HepG2 (cell line): ENCODE results near the gene CHCHD6. TPM values are rescaled to one million over a fixed set of nuclear protein-coding genes. Genes with fewer than 3 reads are reported as not detected.

Experiments
- CAMTA2 ChIP-seq: sonication (generic); formaldehyde crosslinking; IDR thresholded peaks from 2 replicates; pipeline ENCODE4 v1.4.0; 2020; ENCODE audit warnings: mild to moderate bottlenecking, missing genetic modification reagents, borderline replicate concordance
- CCAR2 ChIP-seq: fragments of 200-400 bp; formaldehyde crosslinking; optimal IDR thresholded peaks from 2 replicates; pipeline ENCODE3; 2018; ENCODE audit warnings: low read depth, mild to moderate bottlenecking, low read length, moderate library complexity
- FOXK2 ChIP-seq: fragments of 450-650 bp; IDR thresholded peaks from 2 replicates; pipeline ENCODE4 v1.6.1; 2016
- KDM2A ChIP-seq: sonication (generic); formaldehyde crosslinking; IDR thresholded peaks from 2 replicates; pipeline ENCODE4 v1.4.0; 2020; ENCODE audit warnings: low read depth, missing genetic modification reagents, borderline replicate concordance
- SMAD1 ChIP-seq: sonication (generic); formaldehyde crosslinking; IDR thresholded peaks from 2 replicates; pipeline ENCODE4 v1.4.0; 2020; ENCODE audit warnings: missing genetic modification reagents, low read depth, mild to moderate bottlenecking, borderline replicate concordance
- TCF7 ChIP-seq: sonication (generic); IDR thresholded peaks from 2 replicates; pipeline ENCODE4 v1.6.1; 2016; ENCODE audit warnings: antibody characterized with exemption, low read depth
- TOE1 ChIP-seq: sonication (generic); formaldehyde crosslinking; IDR thresholded peaks from 2 replicates; pipeline ENCODE4 v1.4.0; 2020; ENCODE audit warnings: mild to moderate bottlenecking, missing genetic modification reagents
- ZNF143 ChIP-seq: sonication (generic); formaldehyde crosslinking; IDR thresholded peaks from 2 replicates; pipeline ENCODE4 v1.4.0; 2020; ENCODE audit warnings: missing genetic modification reagents
- ZNF615 ChIP-seq: sonication (generic); formaldehyde crosslinking; IDR thresholded peaks from 2 replicates; pipeline ENCODE4 v1.5.0; 2020; ENCODE audit warnings: mild to moderate bottlenecking, missing genetic modification reagents, borderline replicate concordance
- polyA plus RNA-seq, 8 experiments: library from polyadenylated mRNA; depleted of rRNA in 3 of 8; stranded (reverse) in 7 of 8; unstranded in 1 of 8; fragments of >200 nt; fragmentation: Illumina TruSeq in 4 of 8; extraction: Trizol in 4 of 8; gene quantifications; 2 replicates each; pipeline versions ENCODE4 v1.2.1 to v1.2.3, GENCODE V29; 2011 to 2016; ENCODE audit warnings: low read depth in 4 of 8, missing spikeins in 1 of 8, mixed read lengths in 1 of 8; ENCODE audit not compliant: insufficient read depth in 1 of 8
- total RNA-seq, 5 experiments: library from RNA; depleted of rRNA; stranded (reverse); fragments of >200 nt; fragmentation: Illumina TruSeq; extraction: Trizol; gene quantifications; 2 replicates each; pipeline ENCODE4 v1.2.3, GENCODE V29; 2016; ENCODE audit warnings: low read depth in 1 of 5
- TF ChIP-seq, protein P1 (sequence below), 2 experiments: sonication (generic) in 1 of 2; formaldehyde crosslinking in 1 of 2; IDR thresholded peaks; 2 replicates each; pipeline versions ENCODE4 v1.4.0 to v1.6.1; 2018 to 2020; ENCODE audit warnings: missing genetic modification reagents in 2 of 2, borderline replicate concordance in 1 of 2, low read depth in 1 of 2, mild to moderate bottlenecking in 1 of 2, missing biosample characterization in 1 of 2
- TF ChIP-seq, protein P2 (sequence below): fragments of 450-650 bp; IDR thresholded peaks from 2 replicates; pipeline ENCODE4 v1.6.1; 2016
- TF ChIP-seq, protein P3 (sequence below): sonication (generic); formaldehyde crosslinking; IDR thresholded peaks from 2 replicates; pipeline ENCODE4 v1.8.0; 2022; ENCODE audit warnings: missing genetic modification reagents, mild to moderate bottlenecking, moderate library complexity, borderline replicate concordance
- TF ChIP-seq, protein P4 (sequence below): IDR thresholded peaks from 2 replicates; pipeline ENCODE4 v1.6.1; 2016; ENCODE audit warnings: missing compliant biosample characterization, missing genetic modification reagents, borderline replicate concordance
- TF ChIP-seq, protein P5 (sequence below): IDR thresholded peaks from 2 replicates; pipeline ENCODE4 v1.4.0; 2020; ENCODE audit warnings: mild to moderate bottlenecking, missing genetic modification reagents

CHCHD6 gene
- total and polyA plus RNA-seq, 2 of the 13 experiments (the other 11 are each of a cell fraction or from before 2014, with no cell fraction given), result 20.3 to 20.8 TPM

DNA sequence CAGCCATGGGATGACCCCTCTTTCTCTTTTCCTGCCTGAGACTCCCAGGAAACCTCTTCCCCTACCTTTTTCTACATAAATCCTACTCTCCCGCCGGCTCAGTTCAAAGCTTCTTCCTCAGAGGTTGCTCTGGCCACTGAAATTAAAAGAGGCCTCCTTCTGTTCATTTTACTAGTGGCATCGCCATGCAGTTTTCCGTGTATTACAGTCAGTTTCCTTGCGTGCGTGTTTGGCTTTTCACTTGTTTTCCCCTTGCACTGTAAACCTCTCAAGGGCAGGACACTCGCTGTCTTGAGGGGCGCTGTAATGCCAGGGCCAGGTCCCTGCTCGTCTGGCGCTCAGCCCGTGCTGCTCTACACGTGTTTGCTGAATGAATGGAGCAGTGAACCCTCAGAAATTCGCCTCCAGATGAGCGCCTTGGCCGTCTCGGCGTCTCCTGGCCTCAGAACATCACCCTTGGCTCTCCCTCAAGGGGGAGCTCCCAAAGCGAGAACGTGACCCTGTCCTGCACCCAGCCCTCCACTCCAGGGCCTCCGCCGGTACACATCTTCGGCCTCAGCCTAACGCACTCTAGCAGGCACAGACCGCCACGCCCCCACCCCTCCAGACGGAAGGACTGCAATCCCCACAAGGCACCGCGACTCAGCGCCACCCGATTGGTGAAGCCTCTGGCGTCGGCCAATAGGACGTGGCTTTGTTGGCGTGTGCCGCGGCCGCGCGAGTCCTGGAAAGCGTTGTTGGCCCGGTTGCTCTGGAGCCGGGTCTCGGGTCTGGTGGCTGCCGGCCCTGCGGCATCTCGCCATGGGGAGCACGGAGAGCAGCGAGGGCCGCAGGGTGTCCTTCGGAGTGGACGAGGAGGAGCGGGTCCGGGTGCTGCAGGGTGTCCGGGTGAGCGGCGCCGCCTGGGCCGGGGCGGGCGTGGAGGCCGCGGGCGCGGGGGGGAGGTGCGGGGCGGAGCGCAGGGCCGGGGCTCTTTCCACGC, at the start of gene CHCHD6 (continued):
- TF ChIP-seq, protein P1, sequence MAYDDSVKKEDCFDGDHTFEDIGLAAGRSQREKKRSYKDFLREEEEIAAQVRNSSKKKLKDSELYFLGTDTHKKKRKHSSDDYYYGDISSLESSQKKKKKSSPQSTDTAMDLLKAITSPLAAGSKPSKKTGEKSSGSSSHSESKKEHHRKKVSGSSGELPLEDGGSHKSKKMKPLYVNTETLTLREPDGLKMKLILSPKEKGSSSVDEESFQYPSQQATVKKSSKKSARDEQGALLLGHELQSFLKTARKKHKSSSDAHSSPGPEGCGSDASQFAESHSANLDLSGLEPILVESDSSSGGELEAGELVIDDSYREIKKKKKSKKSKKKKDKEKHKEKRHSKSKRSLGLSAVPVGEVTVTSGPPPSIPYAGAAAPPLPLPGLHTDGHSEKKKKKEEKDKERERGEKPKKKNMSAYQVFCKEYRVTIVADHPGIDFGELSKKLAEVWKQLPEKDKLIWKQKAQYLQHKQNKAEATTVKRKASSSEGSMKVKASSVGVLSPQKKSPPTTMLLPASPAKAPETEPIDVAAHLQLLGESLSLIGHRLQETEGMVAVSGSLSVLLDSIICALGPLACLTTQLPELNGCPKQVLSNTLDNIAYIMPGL (CRISPR knock-in tag; IDR thresholded peaks at IDR 0.05; ENCODE audit: borderline replicate concordance in 1 of 2, low read depth in 1 of 2), result peak in 1 of 2 experiments; percentile 86; a peak in 3 of 4 replicates
- no peak for TF ChIP-seq ZNF615 (CRISPR knock-in tag)
- TF ChIP-seq TOE1 (CRISPR knock-in tag), result no peak
- peak; percentile 98 for TF ChIP-seq ZNF143 (CRISPR knock-in tag)
- TF ChIP-seq, protein P2, sequence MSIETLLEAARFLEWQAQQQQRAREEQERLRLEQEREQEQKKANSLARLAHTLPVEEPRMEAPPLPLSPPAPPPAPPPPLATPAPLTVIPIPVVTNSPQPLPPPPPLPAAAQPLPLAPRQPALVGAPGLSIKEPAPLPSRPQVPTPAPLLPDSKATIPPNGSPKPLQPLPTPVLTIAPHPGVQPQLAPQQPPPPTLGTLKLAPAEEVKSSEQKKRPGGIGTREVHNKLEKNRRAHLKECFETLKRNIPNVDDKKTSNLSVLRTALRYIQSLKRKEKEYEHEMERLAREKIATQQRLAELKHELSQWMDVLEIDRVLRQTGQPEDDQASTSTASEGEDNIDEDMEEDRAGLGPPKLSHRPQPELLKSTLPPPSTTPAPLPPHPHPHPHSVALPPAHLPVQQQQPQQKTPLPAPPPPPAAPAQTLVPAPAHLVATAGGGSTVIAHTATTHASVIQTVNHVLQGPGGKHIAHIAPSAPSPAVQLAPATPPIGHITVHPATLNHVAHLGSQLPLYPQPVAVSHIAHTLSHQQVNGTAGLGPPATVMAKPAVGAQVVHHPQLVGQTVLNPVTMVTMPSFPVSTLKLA, result peak; percentile 62; the same call in 1 of the 2 replicates
- TF ChIP-seq, protein P3, sequence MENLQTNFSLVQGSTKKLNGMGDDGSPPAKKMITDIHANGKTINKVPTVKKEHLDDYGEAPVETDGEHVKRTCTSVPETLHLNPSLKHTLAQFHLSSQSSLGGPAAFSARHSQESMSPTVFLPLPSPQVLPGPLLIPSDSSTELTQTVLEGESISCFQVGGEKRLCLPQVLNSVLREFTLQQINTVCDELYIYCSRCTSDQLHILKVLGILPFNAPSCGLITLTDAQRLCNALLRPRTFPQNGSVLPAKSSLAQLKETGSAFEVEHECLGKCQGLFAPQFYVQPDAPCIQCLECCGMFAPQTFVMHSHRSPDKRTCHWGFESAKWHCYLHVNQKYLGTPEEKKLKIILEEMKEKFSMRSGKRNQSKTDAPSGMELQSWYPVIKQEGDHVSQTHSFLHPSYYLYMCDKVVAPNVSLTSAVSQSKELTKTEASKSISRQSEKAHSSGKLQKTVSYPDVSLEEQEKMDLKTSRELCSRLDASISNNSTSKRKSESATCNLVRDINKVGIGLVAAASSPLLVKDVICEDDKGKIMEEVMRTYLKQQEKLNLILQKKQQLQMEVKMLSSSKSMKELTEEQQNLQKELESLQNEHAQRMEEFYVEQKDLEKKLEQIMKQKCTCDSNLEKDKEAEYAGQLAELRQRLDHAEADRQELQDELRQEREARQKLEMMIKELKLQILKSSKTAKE (CRISPR knock-in tag), result no peak
- no peak for TF ChIP-seq CAMTA2
- TF ChIP-seq KDM2A (CRISPR knock-in tag), result peak; percentile 93
- TF ChIP-seq, protein P4, sequence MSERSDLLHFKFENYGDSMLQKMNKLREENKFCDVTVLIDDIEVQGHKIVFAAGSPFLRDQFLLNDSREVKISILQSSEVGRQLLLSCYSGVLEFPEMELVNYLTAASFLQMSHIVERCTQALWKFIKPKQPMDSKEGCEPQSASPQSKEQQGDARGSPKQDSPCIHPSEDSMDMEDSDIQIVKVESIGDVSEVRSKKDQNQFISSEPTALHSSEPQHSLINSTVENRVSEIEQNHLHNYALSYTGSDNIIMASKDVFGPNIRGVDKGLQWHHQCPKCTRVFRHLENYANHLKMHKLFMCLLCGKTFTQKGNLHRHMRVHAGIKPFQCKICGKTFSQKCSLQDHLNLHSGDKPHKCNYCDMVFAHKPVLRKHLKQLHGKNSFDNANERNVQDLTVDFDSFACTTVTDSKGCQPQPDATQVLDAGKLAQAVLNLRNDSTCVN (CRISPR knock-in tag), result 0 out of 2 replicates have a peak, but pooled peaks have one; percentile 49
- no peak for TF ChIP-seq CCAR2
- no peak for TF ChIP-seq TCF7
- TF ChIP-seq, protein P5, sequence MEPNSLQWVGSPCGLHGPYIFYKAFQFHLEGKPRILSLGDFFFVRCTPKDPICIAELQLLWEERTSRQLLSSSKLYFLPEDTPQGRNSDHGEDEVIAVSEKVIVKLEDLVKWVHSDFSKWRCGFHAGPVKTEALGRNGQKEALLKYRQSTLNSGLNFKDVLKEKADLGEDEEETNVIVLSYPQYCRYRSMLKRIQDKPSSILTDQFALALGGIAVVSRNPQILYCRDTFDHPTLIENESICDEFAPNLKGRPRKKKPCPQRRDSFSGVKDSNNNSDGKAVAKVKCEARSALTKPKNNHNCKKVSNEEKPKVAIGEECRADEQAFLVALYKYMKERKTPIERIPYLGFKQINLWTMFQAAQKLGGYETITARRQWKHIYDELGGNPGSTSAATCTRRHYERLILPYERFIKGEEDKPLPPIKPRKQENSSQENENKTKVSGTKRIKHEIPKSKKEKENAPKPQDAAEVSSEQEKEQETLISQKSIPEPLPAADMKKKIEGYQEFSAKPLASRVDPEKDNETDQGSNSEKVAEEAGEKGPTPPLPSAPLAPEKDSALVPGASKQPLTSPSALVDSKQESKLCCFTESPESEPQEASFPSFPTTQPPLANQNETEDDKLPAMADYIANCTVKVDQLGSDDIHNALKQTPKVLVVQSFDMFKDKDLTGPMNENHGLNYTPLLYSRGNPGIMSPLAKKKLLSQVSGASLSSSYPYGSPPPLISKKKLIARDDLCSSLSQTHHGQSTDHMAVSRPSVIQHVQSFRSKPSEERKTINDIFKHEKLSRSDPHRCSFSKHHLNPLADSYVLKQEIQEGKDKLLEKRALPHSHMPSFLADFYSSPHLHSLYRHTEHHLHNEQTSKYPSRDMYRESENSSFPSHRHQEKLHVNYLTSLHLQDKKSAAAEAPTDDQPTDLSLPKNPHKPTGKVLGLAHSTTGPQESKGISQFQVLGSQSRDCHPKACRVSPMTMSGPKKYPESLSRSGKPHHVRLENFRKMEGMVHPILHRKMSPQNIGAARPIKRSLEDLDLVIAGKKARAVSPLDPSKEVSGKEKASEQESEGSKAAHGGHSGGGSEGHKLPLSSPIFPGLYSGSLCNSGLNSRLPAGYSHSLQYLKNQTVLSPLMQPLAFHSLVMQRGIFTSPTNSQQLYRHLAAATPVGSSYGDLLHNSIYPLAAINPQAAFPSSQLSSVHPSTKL (CRISPR knock-in tag), result peak; percentile 45; the same call in 1 of the 2 replicates
- TF ChIP-seq SMAD1 (CRISPR knock-in tag), result peak; percentile 91
- TF ChIP-seq FOXK2, result no peak
